Liver (tissue), 9 donors: ENCODE results near the gene C2CD4D. TPM values are rescaled to one million over a fixed set of nuclear protein-coding genes. Genes with fewer than 3 reads are reported as not detected.

Source experiments
- DNase-seq: peaks from one replicate; pipeline ENCODE4 v3.0.0-alpha.2; 2017; ENCODE audit warnings: low spot score
- H3K27ac ChIP-seq, 2 donors: one replicate each; pipeline ENCODE4 v1.7.0; 2013; ENCODE audit warnings: inconsistent platforms in 2 of 2, low read length in 2 of 2, control low read depth in 1 of 2, low read depth in 1 of 2, mild to moderate bottlenecking in 1 of 2
- H3K27me3 ChIP-seq, 4 donors: one replicate each; pipeline versions ENCODE4 v1.6.1 to v1.7.0; 2013; ENCODE audit warnings: low read length in 3 of 4, inconsistent platforms in 1 of 4, mild to moderate bottlenecking in 1 of 4, moderate library complexity in 1 of 4; ENCODE audit not compliant: control insufficient read depth in 4 of 4, insufficient read depth in 4 of 4
- H3K36me3 ChIP-seq, 4 donors: one replicate each; pipeline versions ENCODE4 v1.6.1 to v1.7.0; 2013; ENCODE audit warnings: low read length in 3 of 4, mild to moderate bottlenecking in 3 of 4, low read depth in 1 of 4, moderate library complexity in 1 of 4; ENCODE audit not compliant: control insufficient read depth in 4 of 4, insufficient read depth in 3 of 4
- H3K4me1 ChIP-seq, 4 donors: one replicate each; pipeline versions ENCODE4 v1.6.1 to v1.7.0; 2013; ENCODE audit warnings: low read length in 3 of 4, mild to moderate bottlenecking in 3 of 4, moderate library complexity in 1 of 4; ENCODE audit not compliant: control insufficient read depth in 4 of 4, insufficient read depth in 4 of 4
- H3K4me3 ChIP-seq, 3 donors: one replicate each; pipeline versions ENCODE4 v1.6.1 to v1.7.0; 2013; ENCODE audit warnings: low read length in 3 of 3, control low read depth in 1 of 3, low read depth in 1 of 3, mild to moderate bottlenecking in 1 of 3
- H3K9ac ChIP-seq, 2 donors: one replicate each; pipeline ENCODE4 v1.7.0; 2013; ENCODE audit warnings: low read length in 2 of 2, mild to moderate bottlenecking in 2 of 2, moderate library complexity in 2 of 2, control low read depth in 1 of 2, low read depth in 1 of 2
- H3K9me3 ChIP-seq, 4 donors: one replicate each; pipeline versions ENCODE4 v1.6.1 to v1.7.0; 2013; ENCODE audit warnings: low read length in 3 of 4; ENCODE audit not compliant: control insufficient read depth in 4 of 4
- CTCF ChIP-seq: fragments of 150-350 bp; IDR thresholded peaks from 2 replicates; pipeline ENCODE4 v1.5.1; 2017; ENCODE audit warnings: improper control_type of control experiment, low read depth, low read length; ENCODE audit not compliant: missing input control
- EGR1 ChIP-seq, 2 donors: IDR thresholded peaks; 2 replicates each; pipeline ENCODE4 v1.6.1; 2016 to 2018; ENCODE audit warnings: antibody characterized with exemption in 2 of 2, low read depth in 2 of 2
- FOXA1 ChIP-seq: IDR thresholded peaks from 2 replicates; pipeline ENCODE4 v1.6.1; 2016; ENCODE audit warnings: antibody characterized with exemption
- FOXA2 ChIP-seq: IDR thresholded peaks from 2 replicates; pipeline ENCODE4 v1.6.1; 2016; ENCODE audit warnings: antibody characterized with exemption
- GABPA ChIP-seq, 2 donors: IDR thresholded peaks in 1 of 2; conservative IDR thresholded peaks in 1 of 2; 2 replicates each; pipeline ENCODE4 v1.6.1; 2016; ENCODE audit warnings: antibody characterized with exemption in 2 of 2, mild to moderate bottlenecking in 1 of 2, moderate library complexity in 1 of 2
- HNF4A ChIP-seq, 2 donors: conservative IDR thresholded peaks; 2 replicates each; pipeline ENCODE4 v1.6.1; 2016; ENCODE audit warnings: antibody characterized with exemption in 2 of 2, mild to moderate bottlenecking in 2 of 2
- HNF4G ChIP-seq: IDR thresholded peaks from 2 replicates; pipeline ENCODE4 v1.6.1; 2016; ENCODE audit warnings: antibody characterized with exemption
- JUND ChIP-seq, 2 donors: IDR thresholded peaks; 2 replicates each; pipeline ENCODE4 v1.6.1; 2016; ENCODE audit warnings: antibody characterized with exemption in 2 of 2
- MAX ChIP-seq: IDR thresholded peaks from 2 replicates; pipeline ENCODE4 v1.6.1; 2016; ENCODE audit warnings: antibody characterized with exemption
- NR2F2 ChIP-seq: IDR thresholded peaks from 2 replicates; pipeline ENCODE4 v1.6.1; 2016; ENCODE audit warnings: antibody characterized with exemption
- RAD21 ChIP-seq, 2 donors: IDR thresholded peaks; 2 replicates each; pipeline ENCODE4 v1.6.1; 2016; ENCODE audit warnings: antibody characterized with exemption in 2 of 2, mild to moderate bottlenecking in 2 of 2
- RXRA ChIP-seq, 2 donors: IDR thresholded peaks; 2 replicates each; pipeline ENCODE4 v1.6.1; 2017 to 2018; ENCODE audit warnings: antibody characterized with exemption in 2 of 2, mild to moderate bottlenecking in 1 of 2
- SP1 ChIP-seq: IDR thresholded peaks from 2 replicates; pipeline ENCODE4 v1.6.1; 2018; ENCODE audit warnings: antibody characterized with exemption, mild to moderate bottlenecking
- TAF1 ChIP-seq: conservative IDR thresholded peaks from 2 replicates; pipeline ENCODE4 v1.6.1; 2016; ENCODE audit warnings: antibody characterized with exemption, mild to moderate bottlenecking
- YY1 ChIP-seq: IDR thresholded peaks from 2 replicates; pipeline ENCODE4 v1.6.1; 2016; ENCODE audit warnings: antibody characterized with exemption, mild to moderate bottlenecking
- WGBS: extraction: QIAGEN DNeasy Blood & Tissue Kit; methylation state at CpG from one replicate; pipeline ENCODE4 v1.1.7; 2013; 5-methylcytosine and 5-hydroxymethylcytosine counted together
- polyA plus RNA-seq, 2 donors: library from polyadenylated mRNA; stranded (reverse) in 1 of 2; unstranded in 1 of 2; fragments of 200-250 nt in 1 of 2; fragments of >200 nt in 1 of 2; fragmentation: Nextera tagmentation in 1 of 2; extraction: Ambion mirVana in 1 of 2; gene quantifications; one replicate each; pipeline versions ENCODE4 v1.2.1 to v1.2.3, GENCODE V29; 2013 to 2015
- total RNA-seq, 2 donors: library from RNA; depleted of rRNA; stranded (reverse); fragments of >200 nt; gene quantifications; one replicate each; pipeline ENCODE4 v1.2.3, GENCODE V29; 2014
- TF ChIP-seq, protein P1 (sequence below): IDR thresholded peaks from 2 replicates; pipeline ENCODE4 v1.6.1; 2016; ENCODE audit warnings: antibody characterized with exemption
- TF ChIP-seq, protein P2 (sequence below): IDR thresholded peaks from 2 replicates; pipeline ENCODE4 v1.6.1; 2016; ENCODE audit warnings: antibody characterized with exemption
- TF ChIP-seq, protein P3 (sequence below): IDR thresholded peaks from 2 replicates; pipeline ENCODE4 v1.6.1; 2016; ENCODE audit warnings: antibody characterized with exemption, mild to moderate bottlenecking
- donor health status: healthy.
- donor health status: healthy.
- donor health status: healthy.
- donor health status: healthy.
- donor health status: healthy.

The C2CD4D gene
- total and polyA plus RNA-seq, 4 donors: 0.02 to 0.08 TPM; not detected in 2

- 24% methylated on average over 3 of the region's 3 CpGs for WGBS
- peak overlapping the region in 1 of 2 donors; percentile 60 for H3K9ac ChIP-seq
These were observed 5.4 kb downstream of the C2CD4D start for GRCh38 chr1:151834239-151834638.

More at GRCh38 chr1:151834239-151834638, 5.4 kb downstream of the C2CD4D start:
- Histone ChIP-seq H3K27me3 (no peaks in the 10 kb centered on the region), H3K36me3 (no peaks in the 10 kb centered on the region), H3K4me1 (peaks cover 40 to 80% (median 70%) of the 10 kb centered on the region in 4 donors), H3K4me3 (peak overlapping the region in 1 of 3 donors; percentile 35), H3K9me3 (no peaks in the 10 kb centered on the region), H3K27ac (peak overlapping the region; percentile 76 to 81)
- peak; percentile 89 for TF ChIP-seq HNF4A (conservative IDR thresholded peaks at IDR 0.05)
- TF ChIP-seq HNF4G: peak; percentile 71
- TF ChIP-seq, protein P1, sequence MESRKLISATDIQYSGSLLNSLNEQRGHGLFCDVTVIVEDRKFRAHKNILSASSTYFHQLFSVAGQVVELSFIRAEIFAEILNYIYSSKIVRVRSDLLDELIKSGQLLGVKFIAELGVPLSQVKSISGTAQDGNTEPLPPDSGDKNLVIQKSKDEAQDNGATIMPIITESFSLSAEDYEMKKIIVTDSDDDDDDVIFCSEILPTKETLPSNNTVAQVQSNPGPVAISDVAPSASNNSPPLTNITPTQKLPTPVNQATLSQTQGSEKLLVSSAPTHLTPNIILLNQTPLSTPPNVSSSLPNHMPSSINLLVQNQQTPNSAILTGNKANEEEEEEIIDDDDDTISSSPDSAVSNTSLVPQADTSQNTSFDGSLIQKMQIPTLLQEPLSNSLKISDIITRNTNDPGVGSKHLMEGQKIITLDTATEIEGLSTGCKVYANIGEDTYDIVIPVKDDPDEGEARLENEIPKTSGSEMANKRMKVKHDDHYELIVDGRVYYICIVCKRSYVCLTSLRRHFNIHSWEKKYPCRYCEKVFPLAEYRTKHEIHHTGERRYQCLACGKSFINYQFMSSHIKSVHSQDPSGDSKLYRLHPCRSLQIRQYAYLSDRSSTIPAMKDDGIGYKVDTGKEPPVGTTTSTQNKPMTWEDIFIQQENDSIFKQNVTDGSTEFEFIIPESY: peak; percentile 25
- no peak for TF ChIP-seq FOXA1
- TF ChIP-seq, protein P2, sequence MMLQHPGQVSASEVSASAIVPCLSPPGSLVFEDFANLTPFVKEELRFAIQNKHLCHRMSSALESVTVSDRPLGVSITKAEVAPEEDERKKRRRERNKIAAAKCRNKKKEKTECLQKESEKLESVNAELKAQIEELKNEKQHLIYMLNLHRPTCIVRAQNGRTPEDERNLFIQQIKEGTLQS: no peak
- no peak for TF ChIP-seq CTCF
- TF ChIP-seq TAF1: no peak
- TF ChIP-seq YY1: no peak
- peak; percentile 91 for TF ChIP-seq SP1
- peak; percentile 95 to 98 for TF ChIP-seq RXRA (IDR thresholded peaks at IDR 0.05)
- TF ChIP-seq RAD21 (IDR thresholded peaks at IDR 0.05): peak in 1 of 2 donors; percentile 17
- peak; percentile 84 for TF ChIP-seq NR2F2
- peak in 1 of 2 donors; percentile 33 for TF ChIP-seq JUND (IDR thresholded peaks at IDR 0.05)
- TF ChIP-seq MAX: peak; percentile 41
- TF ChIP-seq FOXA2: no peak
- TF ChIP-seq GABPA (IDR thresholded peaks at IDR 0.05 in 1 of 2, conservative IDR thresholded peaks at IDR 0.05 in 1 of 2): no peak
- TF ChIP-seq EGR1 (IDR thresholded peaks at IDR 0.05; ENCODE audit: low read depth in 2 of 2): peak in 1 of 2 donors; percentile 48
- TF ChIP-seq, protein P3, sequence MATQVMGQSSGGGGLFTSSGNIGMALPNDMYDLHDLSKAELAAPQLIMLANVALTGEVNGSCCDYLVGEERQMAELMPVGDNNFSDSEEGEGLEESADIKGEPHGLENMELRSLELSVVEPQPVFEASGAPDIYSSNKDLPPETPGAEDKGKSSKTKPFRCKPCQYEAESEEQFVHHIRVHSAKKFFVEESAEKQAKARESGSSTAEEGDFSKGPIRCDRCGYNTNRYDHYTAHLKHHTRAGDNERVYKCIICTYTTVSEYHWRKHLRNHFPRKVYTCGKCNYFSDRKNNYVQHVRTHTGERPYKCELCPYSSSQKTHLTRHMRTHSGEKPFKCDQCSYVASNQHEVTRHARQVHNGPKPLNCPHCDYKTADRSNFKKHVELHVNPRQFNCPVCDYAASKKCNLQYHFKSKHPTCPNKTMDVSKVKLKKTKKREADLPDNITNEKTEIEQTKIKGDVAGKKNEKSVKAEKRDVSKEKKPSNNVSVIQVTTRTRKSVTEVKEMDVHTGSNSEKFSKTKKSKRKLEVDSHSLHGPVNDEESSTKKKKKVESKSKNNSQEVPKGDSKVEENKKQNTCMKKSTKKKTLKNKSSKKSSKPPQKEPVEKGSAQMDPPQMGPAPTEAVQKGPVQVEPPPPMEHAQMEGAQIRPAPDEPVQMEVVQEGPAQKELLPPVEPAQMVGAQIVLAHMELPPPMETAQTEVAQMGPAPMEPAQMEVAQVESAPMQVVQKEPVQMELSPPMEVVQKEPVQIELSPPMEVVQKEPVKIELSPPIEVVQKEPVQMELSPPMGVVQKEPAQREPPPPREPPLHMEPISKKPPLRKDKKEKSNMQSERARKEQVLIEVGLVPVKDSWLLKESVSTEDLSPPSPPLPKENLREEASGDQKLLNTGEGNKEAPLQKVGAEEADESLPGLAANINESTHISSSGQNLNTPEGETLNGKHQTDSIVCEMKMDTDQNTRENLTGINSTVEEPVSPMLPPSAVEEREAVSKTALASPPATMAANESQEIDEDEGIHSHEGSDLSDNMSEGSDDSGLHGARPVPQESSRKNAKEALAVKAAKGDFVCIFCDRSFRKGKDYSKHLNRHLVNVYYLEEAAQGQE: peak; percentile 42
- DNase-seq: no peak
